Measurements from ENCODE around the gene CELF2.

CELF2 gene

DNA sequence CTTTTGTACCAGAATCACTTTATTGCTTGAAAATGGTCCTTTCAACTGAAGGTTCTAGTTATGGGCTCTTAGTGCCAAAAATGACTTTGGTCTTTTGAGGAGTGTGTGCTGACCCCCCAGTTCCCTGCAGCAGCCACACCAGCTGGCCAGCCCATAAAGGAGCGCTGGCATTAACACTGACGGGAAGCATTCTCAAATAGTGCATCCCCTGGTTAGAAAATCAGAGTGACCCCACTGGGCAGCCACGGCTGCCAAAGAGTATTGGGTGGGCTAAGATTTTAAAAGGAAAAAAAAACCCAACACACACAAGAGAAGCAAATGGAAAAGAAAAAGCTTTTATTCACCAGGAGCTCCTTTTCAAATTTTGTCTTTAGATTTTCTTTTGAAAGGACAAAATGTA lies 199.8 kb downstream of the CELF2 start:
- H3K4me3 ChIP-seq (ENCODE audit: low read length), result no peak overlapping the region
- DNase-seq (ENCODE audit: low read depth), result no peak
- TF ChIP-seq CTCF (IDR thresholded peaks at IDR 0.05; ENCODE audit: insufficient read depth, low read depth, low read length, missing control alignments), result no peak

DNA sequence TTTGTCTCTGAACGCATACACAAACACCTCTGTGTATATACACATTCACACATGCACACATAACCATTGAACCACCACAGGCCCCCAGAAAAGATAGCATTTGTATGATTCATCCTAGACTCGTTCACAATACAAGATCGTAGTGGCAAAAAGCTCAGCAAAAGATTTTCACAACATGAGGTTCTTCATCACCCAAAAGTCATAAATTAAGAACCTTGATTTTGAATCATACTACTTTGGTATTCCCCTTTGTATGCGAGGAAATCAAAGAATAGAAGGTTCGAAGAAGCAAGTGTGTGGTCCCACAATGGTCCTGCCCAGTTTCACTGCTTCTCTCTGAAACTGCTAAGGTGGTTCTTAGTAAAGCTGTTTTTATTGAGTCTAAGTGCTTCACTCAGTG lies 200.7 kb downstream of the CELF2 start:
- no peak for TF ChIP-seq CTCF (IDR thresholded peaks at IDR 0.05; ENCODE audit: insufficient read depth, low read depth, low read length, missing control alignments)
- no peak for DNase-seq (ENCODE audit: low read depth)
- no peak overlapping the region for H3K4me3 ChIP-seq (ENCODE audit: low read length)

GRCh38 chr10:11219431-11219830 lies 201.8 kb downstream of the CELF2 start:
- H3K4me3 ChIP-seq (ENCODE audit: low read length), result no peak overlapping the region
- no peak for DNase-seq (ENCODE audit: low read depth)
- TF ChIP-seq CTCF (IDR thresholded peaks at IDR 0.05; ENCODE audit: insufficient read depth, low read depth, low read length, missing control alignments), result no peak

DNA sequence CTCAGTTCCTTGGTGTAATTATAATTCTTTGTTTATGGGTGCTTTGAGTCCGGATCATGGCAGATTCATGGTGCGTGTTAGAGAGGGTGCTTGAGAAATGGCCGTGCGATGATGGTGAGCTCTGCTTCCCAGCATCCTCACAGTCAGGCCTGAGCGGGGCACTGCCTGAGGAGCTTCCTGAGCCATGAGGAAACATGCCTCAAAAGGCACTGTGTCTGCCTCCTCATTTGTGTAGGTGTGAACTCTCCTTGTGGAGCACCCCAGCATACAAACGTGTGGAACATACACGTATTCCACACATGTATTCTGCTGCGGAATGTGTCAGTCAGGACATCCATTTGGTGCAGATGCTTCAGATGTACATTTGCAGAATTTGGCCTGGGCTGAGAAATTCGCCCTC lies 205.4 kb downstream of the CELF2 start:
- no peak overlapping the region for H3K4me3 ChIP-seq (ENCODE audit: low read length)
- no peak for DNase-seq (ENCODE audit: low read depth)
- no peak for TF ChIP-seq CTCF (IDR thresholded peaks at IDR 0.05; ENCODE audit: insufficient read depth, low read depth, low read length, missing control alignments)

- TF ChIP-seq CTCF (IDR thresholded peaks at IDR 0.05; ENCODE audit: insufficient read depth, low read depth, low read length, missing control alignments), result no peak
- DNase-seq (ENCODE audit: low read depth), result no peak
- H3K4me3 ChIP-seq (ENCODE audit: low read length), result no peak overlapping the region
Observed at GRCh38 chr10:11223507-11224140, 206.0 kb downstream of the CELF2 start.

DNA sequence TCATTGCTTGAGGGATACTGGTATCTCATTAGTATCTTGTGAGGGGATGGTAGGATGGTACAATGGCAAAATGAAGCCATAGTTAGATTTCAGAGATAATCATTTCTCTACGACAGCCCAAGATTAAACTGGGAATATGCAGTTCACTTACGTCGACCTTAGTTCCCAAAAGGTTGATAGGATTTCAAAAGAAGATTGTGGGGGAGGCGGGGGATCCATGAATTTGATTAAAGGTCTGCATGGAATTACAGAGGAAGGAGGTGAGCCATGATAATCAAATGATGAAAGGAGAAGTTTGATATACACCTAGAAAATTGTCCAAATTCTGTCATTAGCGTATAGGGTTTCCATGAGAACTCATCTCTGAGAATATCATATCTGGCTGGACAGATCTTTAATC lies 206.6 kb downstream of the CELF2 start:
- TF ChIP-seq CTCF (IDR thresholded peaks at IDR 0.05; ENCODE audit: insufficient read depth, low read depth, low read length, missing control alignments), result no peak

DNA sequence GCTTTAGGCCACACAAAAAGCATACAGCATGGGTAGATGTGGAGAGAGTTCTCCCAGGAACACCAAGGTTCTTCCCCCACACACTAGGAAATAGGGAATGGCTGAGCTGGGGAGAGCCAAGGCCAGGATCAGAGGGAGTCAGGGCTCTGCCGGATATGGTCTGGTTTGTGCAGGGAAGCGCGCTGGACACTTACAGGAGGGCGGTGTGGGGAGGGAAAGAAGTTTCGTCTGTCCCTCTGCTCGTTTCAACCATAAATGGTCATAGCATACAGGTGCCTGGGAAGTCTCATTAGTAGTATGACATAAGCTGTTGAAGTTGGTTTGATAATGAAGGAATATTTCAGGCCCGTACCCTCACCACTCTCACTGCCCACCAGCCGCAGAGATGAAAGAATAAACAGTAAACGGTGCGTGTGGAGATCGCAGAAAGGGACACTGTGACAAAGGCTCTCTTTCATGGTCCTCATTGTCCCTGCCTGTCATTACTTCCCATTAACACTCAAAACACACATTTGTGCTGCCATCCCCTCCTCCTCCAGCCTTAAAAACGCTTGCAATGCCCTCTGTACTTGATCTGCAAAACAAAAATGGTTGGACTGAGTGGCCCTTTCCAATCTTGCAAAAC lies 207.2 kb downstream of the CELF2 start:
- no peak for TF ChIP-seq CTCF (IDR thresholded peaks at IDR 0.05; ENCODE audit: insufficient read depth, low read depth, low read length, missing control alignments)
- H3K4me3 ChIP-seq (ENCODE audit: low read length), result no peak overlapping the region
- DNase-seq (ENCODE audit: low read depth), result no peak

More for the DNA sequence above, 206.6 kb downstream of the CELF2 start:
- H3K4me3 ChIP-seq (ENCODE audit: low read length), result no peak overlapping the region
- no peak for DNase-seq (ENCODE audit: low read depth)

Data from epithelial cell of esophagus (primary cell).